ENCODE results near the gene STX18. TPM values are rescaled to one million over a fixed set of nuclear protein-coding genes. Genes with fewer than 3 reads are reported as not detected.

Gene STX18
- total and polyA plus RNA-seq, 2 of the 13 experiments (the other 11 are each of a cell fraction or from before 2014, with no cell fraction given), result 23.9 to 37.1 TPM

- no peak for TF ChIP-seq CREB3 (CRISPR knock-in tag; IDR thresholded peaks at IDR 0.05)
- no peak for TF ChIP-seq CEBPB (IDR thresholded peaks at IDR 0.05; ENCODE audit: borderline replicate concordance, low read depth, low read length)
- TF ChIP-seq SMC3 (IDR thresholded peaks at IDR 0.05; ENCODE audit: low read length), result peak; percentile 74
- no peak for TF ChIP-seq ETV6 (CRISPR knock-in tag; conservative IDR thresholded peaks at IDR 0.05)
- no peak for TF ChIP-seq PAF1 (CRISPR knock-in tag; IDR thresholded peaks at IDR 0.05)
- TF ChIP-seq MLLT10 (CRISPR knock-in tag; IDR thresholded peaks at IDR 0.05), result no peak
- TF ChIP-seq ZNF878 (CRISPR knock-in tag; IDR thresholded peaks at IDR 0.05), result peak; percentile 39; the same call in 1 of the 2 replicates
- TF ChIP-seq TEAD2 (CRISPR knock-in tag; IDR thresholded peaks at IDR 0.05), result no peak
- TF ChIP-seq SMARCE1 (IDR thresholded peaks at IDR 0.05; ENCODE audit: borderline replicate concordance), result no peak
- no peak for TF ChIP-seq ERF (CRISPR knock-in tag; IDR thresholded peaks at IDR 0.05)
- TF ChIP-seq ZFP82 (CRISPR knock-in tag; IDR thresholded peaks at IDR 0.05; ENCODE audit: borderline replicate concordance), result no peak
- no peak for TF ChIP-seq SRSF1 (optimal IDR thresholded peaks at IDR 0.05; ENCODE audit: low read depth, low read length)
- no peak for TF ChIP-seq ZBTB10 (CRISPR knock-in tag; IDR thresholded peaks at IDR 0.05; ENCODE audit: borderline replicate concordance)
- TF ChIP-seq ZNF619 (CRISPR knock-in tag; IDR thresholded peaks at IDR 0.05), result no peak
- TF ChIP-seq PITX1 (CRISPR knock-in tag; IDR thresholded peaks at IDR 0.05), result 0 out of 2 replicates have a peak, but pooled peaks have one; percentile 15
- TF ChIP-seq ZNF749 (CRISPR knock-in tag; IDR thresholded peaks at IDR 0.05; ENCODE audit: borderline replicate concordance), result no peak
- no peak for TF ChIP-seq PHF8 (CRISPR knock-in tag; IDR thresholded peaks at IDR 0.05)
- no peak for TF ChIP-seq NR1H2 (CRISPR knock-in tag; IDR thresholded peaks at IDR 0.05; ENCODE audit: borderline replicate concordance, low read depth)
- peak; percentile 53; the same call in 1 of the 3 replicates for TF ChIP-seq MXI1 (IDR thresholded peaks at IDR 0.05; ENCODE audit: borderline replicate concordance, low read depth, low read length)
- no peak for TF ChIP-seq GATAD2A (CRISPR knock-in tag; IDR thresholded peaks at IDR 0.05)
- TF ChIP-seq CENPBD1 (CRISPR knock-in tag; IDR thresholded peaks at IDR 0.05; ENCODE audit: borderline replicate concordance, low read depth), result no peak
- no peak for TF ChIP-seq HNF4G (IDR thresholded peaks at IDR 0.05; ENCODE audit: borderline replicate concordance, low read depth, low read length)
- TF ChIP-seq HNF4G (CRISPR knock-in tag; IDR thresholded peaks at IDR 0.05; ENCODE audit: borderline replicate concordance, low read depth), result no peak
- no peak for TF ChIP-seq ARID2 (CRISPR knock-in tag; IDR thresholded peaks at IDR 0.05; ENCODE audit: borderline replicate concordance)
- no peak for TF ChIP-seq NR2F6 (IDR thresholded peaks at IDR 0.05)
- TF ChIP-seq NR2F6 (CRISPR knock-in tag; IDR thresholded peaks at IDR 0.05), result no peak
- no peak for TF ChIP-seq ZBTB1 (CRISPR knock-in tag; IDR thresholded peaks at IDR 0.05; ENCODE audit: borderline replicate concordance)
- no peak for TF ChIP-seq ZNF775 (CRISPR knock-in tag; IDR thresholded peaks at IDR 0.05; ENCODE audit: borderline replicate concordance)
- TF ChIP-seq ZNF274 (CRISPR knock-in tag; IDR thresholded peaks at IDR 0.05), result no peak
These were observed 111.2 kb downstream of the STX18 start (continued) for GRCh38 chr4:4430492-4431195.

All from HepG2 (cell line).